GM12878 (cell line): ENCODE measurements around the gene SMIM1. TPM values are rescaled to one million over a fixed set of nuclear protein-coding genes. Genes with fewer than 3 reads are reported as not detected.

ENCODE experiments used
- ATAC-seq: fragments of 200-7000 bp; cut with Tn5 transposase; 3 replicates; pipeline ENCODE4 v1.9.1; 2020; ENCODE audit warnings: mild to moderate bottlenecking, moderate library complexity
- BruUV-seq: library from RNA; stranded (reverse); fragments of 400-500 nt; replicated peaks from 2 replicates; lab custom pipeline; 2021; lab: Mats Ljungman, UMichigan
- CTCF ChIA-PET: fragments of 300-600 bp; sonication (Branson Sonifier 250); formaldehyde crosslinking; extraction: SDS; loops from one replicate; lab custom pipeline; 2021; ENCODE audit warnings: inconsistent platforms; lab: Yijun Ruan, JAX
- POLR2A ChIA-PET: fragments of 350-600 bp; formaldehyde crosslinking; extraction: SDS; loops from one replicate; lab custom pipeline; 2021; ENCODE audit warnings: inconsistent platforms; lab: Charles Lee
- RAD21 ChIA-PET: fragments of 300-600 bp; sonication (Branson Sonifier 250); formaldehyde crosslinking; loops from one replicate; lab custom pipeline; 2023; ENCODE audit warnings: antibody characterized with exemption; ENCODE audit not compliant: unreplicated experiment; lab: Charles Lee
- SMC1A ChIA-PET: fragments of 300-600 bp; sonication (Branson Sonifier 250); formaldehyde crosslinking; loops from one replicate; lab custom pipeline; 2023; ENCODE audit not compliant: unreplicated experiment, uncharacterized antibody; lab: Charles Lee
- DNase-seq: peaks from one replicate; pipeline ENCODE4 v3.0.0-alpha.2; 2011; ENCODE audit warnings: low read depth, low spot score
- FAIRE-seq: peaks from 3 replicates; lab custom pipeline; 2011; peaks lifted over from hg19 to GRCh38; lab: Jason Lieb, UNC
- H2AFZ ChIP-seq: 2 replicates; pipeline ENCODE4 v1.6.0; 2011; ENCODE audit warnings: low read depth, low read length, control low read depth; ENCODE audit not compliant: control insufficient read depth
- H3K27ac ChIP-seq: 2 replicates; pipeline ENCODE4 v1.5.1; 2011; ENCODE audit warnings: control low read depth; ENCODE audit not compliant: control insufficient read depth, insufficient read depth
- H3K27me3 ChIP-seq, 2 experiments: replicated peaks in 1 of 2; 2 replicates each; pipeline versions ENCODE4 v1.6.0 to v1.6.1; 2011; ENCODE audit warnings: low read length in 1 of 2; ENCODE audit not compliant: control insufficient read depth in 2 of 2, insufficient read depth in 2 of 2
- H3K36me3 ChIP-seq, 2 experiments: 2 replicates each; pipeline ENCODE4 v1.5.1; 2011; ENCODE audit warnings: low read length in 1 of 2; ENCODE audit not compliant: control insufficient read depth in 2 of 2, insufficient read depth in 2 of 2
- H3K4me1 ChIP-seq: 2 replicates; pipeline ENCODE4 v1.6.1; 2011; ENCODE audit warnings: mild to moderate bottlenecking, low read length, moderate library complexity, mixed read lengths; ENCODE audit not compliant: control insufficient read depth, insufficient read depth
- H3K4me2 ChIP-seq: 2 replicates; pipeline ENCODE4 v1.6.0; 2011; ENCODE audit warnings: control low read depth; ENCODE audit not compliant: control insufficient read depth, insufficient read depth
- H3K4me3 ChIP-seq: fragments of 200-600 bp; sonication (generic); 2 replicates; pipeline ENCODE4 v1.5.1; 2016
- H3K79me2 ChIP-seq: 2 replicates; pipeline ENCODE4 v1.6.0; 2011; ENCODE audit warnings: low read length; ENCODE audit not compliant: control insufficient read depth, insufficient read depth
- H3K9ac ChIP-seq: 2 replicates; pipeline ENCODE4 v1.8.0; 2011; ENCODE audit warnings: low read length, control low read depth, mixed read lengths; ENCODE audit not compliant: control insufficient read depth, insufficient read depth
- H3K9me3 ChIP-seq: replicated peaks from 3 replicates; pipeline ENCODE4 v1.5.1; 2011; ENCODE audit warnings: mild to moderate bottlenecking, low read length; ENCODE audit not compliant: control insufficient read depth, insufficient read depth
- H4K20me1 ChIP-seq: 2 replicates; pipeline ENCODE4 v1.6.0; 2011; ENCODE audit not compliant: control insufficient read depth, insufficient read depth
- CBX3 ChIP-seq: fragments of 200-600 bp; sonication (generic); IDR thresholded peaks from 2 replicates; pipeline ENCODE4 v1.6.1; 2016; ENCODE audit warnings: low read depth, borderline replicate concordance
- CREB1 ChIP-seq: IDR thresholded peaks from 2 replicates; pipeline ENCODE4 v1.6.1; 2012; ENCODE audit warnings: low read depth, mild to moderate bottlenecking, inconsistent platforms
- KAT2A ChIP-seq: conservative IDR thresholded peaks from 2 replicates; pipeline ENCODE4 v1.6.1; 2011; ENCODE audit warnings: low read depth, low read length; ENCODE audit not compliant: control insufficient read depth
- MXI1 ChIP-seq: fragments of 150-350 bp; IDR thresholded peaks from 2 replicates; pipeline ENCODE4 v1.6.1; 2011; ENCODE audit warnings: low read depth, mild to moderate bottlenecking, inconsistent platforms, low read length, improper control_type of control experiment
- NFXL1 ChIP-seq: fragments of 450-650 bp; IDR thresholded peaks from 2 replicates; pipeline ENCODE4 v1.6.1; 2017; ENCODE audit warnings: antibody characterized with exemption, mild to moderate bottlenecking, borderline replicate concordance
- ZSCAN29 ChIP-seq: fragments of 450-650 bp; IDR thresholded peaks from 2 replicates; pipeline ENCODE4 v1.6.1; 2017; ENCODE audit warnings: mild to moderate bottlenecking, moderate library complexity
- WGBS: methylation state at CpG from one replicate; pipeline ENCODE4 v1.1.6; 2016; ENCODE audit warnings: low lambda C conversion rate; ENCODE audit not compliant: insufficient replicate concordance, insufficient coverage; ENCODE audit errors: missing lambda C conversion rate; 5-methylcytosine and 5-hydroxymethylcytosine counted together
- in situ Hi-C: fragments of 300-500 bp; cut with MboI; formaldehyde crosslinking; loops from 9 replicates; pipeline ENCODE4 v1.14.3; 2018; ENCODE audit warnings: mixed read lengths
- intact Hi-C: fragments of 100-400 bp; cut with micrococcal nuclease; formaldehyde crosslinking; loops from one replicate; pipeline ENCODE4 v1.14.2; 2022; ENCODE audit not compliant: unreplicated experiment
- polyA plus RNA-seq, 11 experiments: library from polyadenylated mRNA; depleted of rRNA in 4 of 11; unstranded in 6 of 11; stranded (reverse) in 5 of 11; fragments of >200 nt; fragmentation: Nextera tagmentation in 4 of 11; fragmentation: Illumina TruSeq in 1 of 11; extraction: Ambion mirVana in 4 of 11; extraction: Trizol in 1 of 11; gene quantifications; 1 replicate in 1 of 11; 2 replicates in 10 of 11; pipeline versions ENCODE4 v1.2.1 to v1.2.3, GENCODE V29; 2011 to 2016; ENCODE audit warnings: inconsistent platforms in 2 of 11, missing spikeins in 2 of 11, low read depth in 1 of 11
- total RNA-seq, 4 experiments: library from RNA; depleted of rRNA in 3 of 4; stranded (reverse); fragments of >200 nt in 3 of 4; fragmentation: Illumina TruSeq in 1 of 4; extraction: Trizol in 1 of 4; gene quantifications; 2 replicates each; pipeline versions ENCODE4 v1.2.1 to v1.2.3, GENCODE V29; 2013 to 2021
- TF ChIP-seq, protein P1 (sequence below): fragments of 150-350 bp; IDR thresholded peaks from 2 replicates; pipeline ENCODE4 v1.6.1; 2016; ENCODE audit warnings: low read depth, low read length

Gene SMIM1
- total and polyA plus RNA-seq, 10 of the 15 experiments (the other 5 are each of a cell fraction or from before 2014, with no cell fraction given): 0.30 to 0.37 TPM; not detected in 8

DNA sequence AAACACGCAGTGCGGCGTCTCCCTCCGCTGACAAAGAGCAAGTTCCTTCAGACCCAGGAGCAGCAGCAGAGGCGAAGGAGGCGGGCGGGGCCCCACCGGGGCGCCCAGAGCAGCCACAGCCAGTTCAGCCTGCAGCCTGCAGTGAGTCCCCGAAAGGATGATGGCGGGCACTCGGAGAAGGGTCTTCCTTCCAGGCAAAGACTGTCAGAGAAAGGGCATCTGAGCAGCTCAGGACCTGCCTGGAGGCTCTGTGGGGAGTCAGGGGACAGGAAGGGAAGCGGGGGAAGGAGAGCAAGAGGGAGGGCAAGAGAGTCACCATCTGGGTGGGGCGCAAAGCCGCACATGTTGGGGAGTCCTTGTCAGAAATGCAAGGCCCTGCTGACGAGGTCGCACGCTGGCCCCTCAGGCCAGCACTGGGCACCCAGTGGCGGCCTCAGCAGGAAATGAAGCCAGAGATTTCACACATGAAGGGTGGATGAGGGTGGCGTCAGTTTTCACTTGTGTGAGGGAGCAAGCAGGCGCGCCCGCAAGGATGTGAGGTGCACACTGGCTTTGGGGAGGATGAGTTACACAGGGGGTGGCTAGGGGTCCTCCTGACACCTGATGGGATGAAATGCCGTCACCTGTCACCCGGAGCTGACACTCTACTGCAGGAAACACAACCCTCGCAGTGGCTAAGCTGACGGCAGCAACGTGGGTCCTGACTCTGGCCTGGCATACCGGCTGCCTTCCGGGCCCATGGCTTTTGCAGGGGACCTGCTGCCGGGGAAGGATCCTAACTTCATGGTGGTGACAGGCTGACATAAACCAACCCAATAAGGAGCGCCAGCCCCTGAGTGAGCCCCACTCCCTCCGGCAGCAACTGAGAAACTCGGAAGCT is 17.1 kb downstream of the SMIM1 start:
- intact Hi-C loops: no loop called here
- Histone ChIP-seq H3K36me3 (peaks cover 16 to 20% of the 10 kb centered on the region in 2 experiments), H3K4me2 (no peak overlapping the region), H3K27ac (no peak overlapping the region), H3K79me2 (peaks cover 23% of the 10 kb centered on the region), H3K4me1 (peaks cover 28% of the 10 kb centered on the region), H3K27me3 (no peaks in the 10 kb centered on the region), H3K9ac (no peak overlapping the region), H3K9me3 (no peaks in the 10 kb centered on the region), H3K4me3 (no peak overlapping the region), H4K20me1 (peaks cover 5% of the 10 kb centered on the region; the same call in 1 of the 2 replicates), H2AFZ (no peak overlapping the region)
- BruUV-seq: no TSS peak
- POLR2A ChIA-PET: interaction anchor here (0.5 kb wide), 1 partner anchor 43 kb away, joined by 4 read pairs; no protein-coding TSS in a partner anchor
- ATAC-seq (no peak), DNase-seq (no peak), FAIRE-seq (no peak)
- RAD21 ChIA-PET: no interaction called here
- SMC1A ChIA-PET: no interaction called here
- no peak for TF ChIP-seq CBX3
- TF ChIP-seq KAT2A: no peak
- TF ChIP-seq, protein P1, sequence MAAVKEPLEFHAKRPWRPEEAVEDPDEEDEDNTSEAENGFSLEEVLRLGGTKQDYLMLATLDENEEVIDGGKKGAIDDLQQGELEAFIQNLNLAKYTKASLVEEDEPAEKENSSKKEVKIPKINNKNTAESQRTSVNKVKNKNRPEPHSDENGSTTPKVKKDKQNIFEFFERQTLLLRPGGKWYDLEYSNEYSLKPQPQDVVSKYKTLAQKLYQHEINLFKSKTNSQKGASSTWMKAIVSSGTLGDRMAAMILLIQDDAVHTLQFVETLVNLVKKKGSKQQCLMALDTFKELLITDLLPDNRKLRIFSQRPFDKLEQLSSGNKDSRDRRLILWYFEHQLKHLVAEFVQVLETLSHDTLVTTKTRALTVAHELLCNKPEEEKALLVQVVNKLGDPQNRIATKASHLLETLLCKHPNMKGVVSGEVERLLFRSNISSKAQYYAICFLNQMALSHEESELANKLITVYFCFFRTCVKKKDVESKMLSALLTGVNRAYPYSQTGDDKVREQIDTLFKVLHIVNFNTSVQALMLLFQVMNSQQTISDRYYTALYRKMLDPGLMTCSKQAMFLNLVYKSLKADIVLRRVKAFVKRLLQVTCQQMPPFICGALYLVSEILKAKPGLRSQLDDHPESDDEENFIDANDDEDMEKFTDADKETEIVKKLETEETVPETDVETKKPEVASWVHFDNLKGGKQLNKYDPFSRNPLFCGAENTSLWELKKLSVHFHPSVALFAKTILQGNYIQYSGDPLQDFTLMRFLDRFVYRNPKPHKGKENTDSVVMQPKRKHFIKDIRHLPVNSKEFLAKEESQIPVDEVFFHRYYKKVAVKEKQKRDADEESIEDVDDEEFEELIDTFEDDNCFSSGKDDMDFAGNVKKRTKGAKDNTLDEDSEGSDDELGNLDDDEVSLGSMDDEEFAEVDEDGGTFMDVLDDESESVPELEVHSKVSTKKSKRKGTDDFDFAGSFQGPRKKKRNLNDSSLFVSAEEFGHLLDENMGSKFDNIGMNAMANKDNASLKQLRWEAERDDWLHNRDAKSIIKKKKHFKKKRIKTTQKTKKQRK: no peak
- no peak for TF ChIP-seq NFXL1
- TF ChIP-seq MXI1: no peak
- no peak for TF ChIP-seq CREB1
- TF ChIP-seq ZSCAN29: no peak
- CTCF ChIA-PET: no interaction called here
- in situ Hi-C loops: no loop called here
- WGBS: 95% methylated on average over 32 of the region's 34 CpGs
